ENCODE measurements around the gene TXNRD1. TPM values are rescaled to one million over a fixed set of nuclear protein-coding genes. Genes with fewer than 3 reads are reported as not detected.

The TXNRD1 gene
- total RNA-seq, 1 donor from 2014 or later, result 83.7 TPM

- H3K27me3 Mint-ChIP-seq (ENCODE audit: low read depth), result no peaks in the 10 kb centered on the region
- no peaks in the 10 kb centered on the region for H3K9me3 Mint-ChIP-seq
- H3K4me1 Mint-ChIP-seq (ENCODE audit: low read depth), result peaks cover 8% of the 10 kb centered on the region
- H3K4me3 Mint-ChIP-seq (ENCODE audit: low read depth), result no peak overlapping the region
- DNase-seq (ENCODE audit: low spot score), result no peak
- intact Hi-C loops (cut with micrococcal nuclease), result loop anchor here (5.0 kb wide), 1 partner anchor 142 kb away; the partner anchor contains the start of gene TXNRD1
- H3K36me3 Mint-ChIP-seq (ENCODE audit: low read depth), result no peaks in the 10 kb centered on the region
- H3K27ac Mint-ChIP-seq, result no peak overlapping the region
Observed at GRCh38 chr12:104359216-104359615, 143.6 kb downstream of the TXNRD1 start.

GRCh38 chr12:104360157-104360556 is 144.6 kb downstream of the TXNRD1 start:
- H3K4me3 Mint-ChIP-seq (ENCODE audit: low read depth), result no peak overlapping the region
- H3K27me3 Mint-ChIP-seq (ENCODE audit: low read depth), result no peaks in the 10 kb centered on the region
- peaks cover 8% of the 10 kb centered on the region for H3K4me1 Mint-ChIP-seq (ENCODE audit: low read depth)
- intact Hi-C loops (cut with micrococcal nuclease), result loop anchor here (5.0 kb wide), 1 partner anchor 73 kb away; no protein-coding TSS in a partner anchor
- no peak overlapping the region for H3K27ac Mint-ChIP-seq
- H3K36me3 Mint-ChIP-seq (ENCODE audit: low read depth), result no peaks in the 10 kb centered on the region
- DNase-seq (ENCODE audit: low spot score), result no peak
- H3K9me3 Mint-ChIP-seq, result no peaks in the 10 kb centered on the region

GRCh38 chr12:104360983-104361707 is 145.6 kb downstream of the TXNRD1 start:
- Mint-ChIP-seq H3K4me3 (ENCODE audit: low read depth) (no peak overlapping the region), H3K9me3 (no peaks in the 10 kb centered on the region), H3K4me1 (ENCODE audit: low read depth) (peaks cover 6% of the 10 kb centered on the region), H3K27ac (no peak overlapping the region), H3K27me3 (ENCODE audit: low read depth) (no peaks in the 10 kb centered on the region), H3K36me3 (ENCODE audit: low read depth) (no peaks in the 10 kb centered on the region)
- no peak for DNase-seq (ENCODE audit: low spot score)
- intact Hi-C loops (cut with micrococcal nuclease), result loop anchor here (5.0 kb wide), 1 partner anchor 74 kb away; no protein-coding TSS in a partner anchor

DNA sequence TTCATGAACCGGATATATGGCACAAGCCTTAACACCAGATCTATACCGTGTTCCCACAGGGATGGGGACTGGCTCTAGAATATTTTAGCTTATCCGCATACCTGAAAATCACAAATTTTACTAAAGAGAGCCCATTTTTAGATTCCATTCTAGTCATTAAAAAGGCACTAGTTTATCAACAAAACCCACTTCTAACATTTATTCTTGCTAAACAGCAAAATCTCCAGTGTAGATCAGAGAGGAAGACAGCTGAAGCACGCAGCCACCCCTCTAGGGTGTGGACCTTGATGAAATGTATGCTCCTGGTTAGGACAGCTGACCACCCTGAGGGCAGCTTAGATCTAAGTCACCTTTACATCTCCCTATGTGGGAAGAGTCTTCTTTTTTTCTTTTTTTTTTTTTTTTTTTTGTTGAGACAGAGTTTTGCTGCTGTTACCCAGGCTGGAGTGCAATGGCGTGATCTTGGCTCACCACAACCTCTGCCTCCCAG is 150.4 kb downstream of the TXNRD1 start:
- no peaks in the 10 kb centered on the region for H3K36me3 Mint-ChIP-seq (ENCODE audit: low read depth)
- intact Hi-C loops (cut with micrococcal nuclease), result no loop called here
- H3K27me3 Mint-ChIP-seq (ENCODE audit: low read depth), result peaks cover under 1% of the 10 kb centered on the region
- H3K27ac Mint-ChIP-seq, result no peak overlapping the region
- no peak overlapping the region for H3K4me3 Mint-ChIP-seq (ENCODE audit: low read depth)
- H3K9me3 Mint-ChIP-seq, result peaks cover 12% of the 10 kb centered on the region
- peaks cover 1% of the 10 kb centered on the region for H3K4me1 Mint-ChIP-seq (ENCODE audit: low read depth)
- DNase-seq (ENCODE audit: low spot score), result no peak

- Mint-ChIP-seq H3K9me3 (peaks cover 13% of the 10 kb centered on the region), H3K4me3 (ENCODE audit: low read depth) (no peak overlapping the region), H3K36me3 (ENCODE audit: low read depth) (no peaks in the 10 kb centered on the region), H3K27ac (no peak overlapping the region), H3K27me3 (ENCODE audit: low read depth) (peaks cover 2% of the 10 kb centered on the region), H3K4me1 (ENCODE audit: low read depth) (peaks cover 17% of the 10 kb centered on the region)
- no peak for DNase-seq (ENCODE audit: low spot score)
- intact Hi-C loops (cut with micrococcal nuclease), result no loop called here
Observed at GRCh38 chr12:104369708-104370107, 154.1 kb downstream of the TXNRD1 start.

DNA sequence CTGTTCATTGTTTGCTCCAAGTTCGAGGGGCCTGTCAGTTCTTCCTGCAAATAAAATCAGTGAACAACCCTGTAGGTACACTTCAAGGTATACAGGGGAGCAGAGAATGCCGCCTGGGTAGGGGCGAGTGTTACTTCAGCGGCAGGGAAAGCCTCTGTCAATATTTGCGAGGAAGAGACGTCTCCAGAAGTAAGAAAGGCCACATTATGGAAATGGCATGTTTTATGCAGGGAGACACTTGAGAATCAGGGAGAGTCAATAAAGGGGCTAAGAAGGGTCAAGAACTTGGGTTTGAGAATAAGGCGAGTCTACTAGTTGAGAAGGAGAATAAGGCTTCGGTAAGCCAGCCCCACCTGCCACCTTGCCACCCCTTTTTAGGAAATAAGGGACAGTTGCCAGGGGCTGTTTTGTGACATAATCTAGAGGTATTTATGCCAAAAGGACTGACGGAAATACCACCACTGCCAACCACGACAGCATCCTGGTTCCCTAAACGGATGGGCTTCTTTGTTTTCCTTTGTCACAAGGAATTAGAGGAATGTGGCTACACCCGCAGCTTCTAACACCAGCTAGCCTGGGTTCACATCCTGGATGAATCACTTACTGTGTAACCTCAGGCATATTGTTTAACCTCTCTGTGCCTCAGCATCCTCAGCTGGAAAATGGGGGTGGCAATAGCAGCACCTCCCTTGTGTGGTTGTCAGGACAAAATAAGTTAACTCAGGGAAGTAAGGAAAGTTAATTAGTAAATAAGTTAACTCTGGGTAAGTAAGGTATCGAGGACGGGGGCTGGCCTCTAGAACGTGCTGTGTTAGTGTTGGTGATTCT is 155.7 kb downstream of the TXNRD1 start:
- Mint-ChIP-seq H3K27me3 (ENCODE audit: low read depth) (peaks cover 2% of the 10 kb centered on the region), H3K9me3 (peaks cover 13% of the 10 kb centered on the region), H3K36me3 (ENCODE audit: low read depth) (no peaks in the 10 kb centered on the region), H3K27ac (no peak overlapping the region), H3K4me3 (ENCODE audit: low read depth) (no peak overlapping the region), H3K4me1 (ENCODE audit: low read depth) (peaks cover 17% of the 10 kb centered on the region)
- intact Hi-C loops (cut with micrococcal nuclease), result no loop called here
- no peak for DNase-seq (ENCODE audit: low spot score)

DNA sequence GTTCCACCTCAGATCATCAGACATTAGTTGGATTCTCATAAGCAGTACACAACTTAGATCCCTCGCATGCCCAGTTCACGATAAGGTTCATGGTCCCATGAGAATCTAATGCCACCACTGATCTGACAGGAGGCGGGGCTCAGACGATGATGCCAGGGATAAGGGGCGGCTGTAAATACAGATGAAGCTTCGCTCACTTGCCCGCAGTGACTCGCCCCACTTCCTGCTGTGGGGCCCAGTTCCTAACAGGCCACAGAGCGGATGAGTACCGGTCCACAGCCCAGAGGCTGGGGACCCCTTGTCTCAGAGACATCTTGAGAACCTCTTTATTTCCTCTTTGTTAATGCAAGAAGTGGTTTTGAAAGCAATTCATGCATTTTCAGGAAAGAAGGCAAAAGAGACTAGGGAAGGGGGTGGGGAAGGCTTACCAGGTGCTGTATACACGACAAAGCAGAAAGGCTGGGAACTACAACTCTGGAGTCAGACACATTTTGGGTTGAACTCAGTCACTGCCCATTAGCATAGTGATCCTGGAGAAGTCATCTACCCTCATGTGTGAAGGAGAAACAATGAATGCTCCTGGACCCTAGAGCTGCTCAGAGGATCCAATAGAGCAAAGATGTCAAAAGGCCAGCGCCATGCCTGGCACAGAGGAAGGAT is 156.6 kb downstream of the TXNRD1 start:
- peaks cover 17% of the 10 kb centered on the region for H3K4me1 Mint-ChIP-seq (ENCODE audit: low read depth)
- peak overlapping the region; percentile 55 for H3K27ac Mint-ChIP-seq

DNA sequence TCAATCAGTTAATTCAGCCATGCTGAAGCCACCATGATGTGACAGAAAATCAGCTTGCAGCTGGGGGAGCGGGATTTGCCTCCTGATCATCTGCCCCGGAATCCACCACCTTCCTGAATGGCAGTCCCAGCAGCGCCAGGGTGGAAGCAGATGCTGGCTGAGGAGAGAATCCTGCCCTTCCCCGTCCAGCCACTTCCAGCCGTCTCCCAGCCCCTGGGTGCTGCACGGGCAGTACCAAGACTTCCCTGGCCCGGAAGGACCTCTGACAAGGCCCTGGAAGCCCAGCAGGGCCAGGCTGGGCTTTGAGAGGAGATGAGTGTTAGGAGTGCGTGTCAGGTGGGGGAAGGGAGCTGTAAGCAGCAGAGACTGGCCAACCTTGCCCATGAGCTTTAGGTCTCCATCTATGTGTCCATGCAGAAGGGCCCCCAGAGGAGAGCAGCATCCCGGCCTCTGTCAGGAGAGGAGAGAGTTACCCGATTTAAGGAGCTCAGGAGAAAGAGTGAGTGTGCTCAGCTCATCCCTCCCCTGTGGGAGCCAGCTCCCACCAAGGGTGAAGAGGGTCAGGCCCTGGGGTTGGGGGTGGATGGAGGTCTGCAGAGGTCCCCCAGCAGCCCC is 157.2 kb downstream of the TXNRD1 start:
- peaks cover 17% of the 10 kb centered on the region for H3K4me1 Mint-ChIP-seq (ENCODE audit: low read depth)
- no peak overlapping the region for H3K4me3 Mint-ChIP-seq (ENCODE audit: low read depth)
- intact Hi-C loops (cut with micrococcal nuclease), result no loop called here
- peaks cover 13% of the 10 kb centered on the region for H3K9me3 Mint-ChIP-seq
- no peaks in the 10 kb centered on the region for H3K36me3 Mint-ChIP-seq (ENCODE audit: low read depth)
- DNase-seq (ENCODE audit: low spot score), result no peak
- H3K27ac Mint-ChIP-seq, result no peak overlapping the region
- H3K27me3 Mint-ChIP-seq (ENCODE audit: low read depth), result peaks cover 2% of the 10 kb centered on the region

More for the DNA sequence above, 156.6 kb downstream of the TXNRD1 start:
- no peaks in the 10 kb centered on the region for H3K36me3 Mint-ChIP-seq (ENCODE audit: low read depth)
- H3K4me3 Mint-ChIP-seq (ENCODE audit: low read depth), result no peak overlapping the region
- peaks cover 13% of the 10 kb centered on the region for H3K9me3 Mint-ChIP-seq
- intact Hi-C loops (cut with micrococcal nuclease), result no loop called here
- H3K27me3 Mint-ChIP-seq (ENCODE audit: low read depth), result peaks cover 2% of the 10 kb centered on the region
- DNase-seq (ENCODE audit: low spot score), result peak; percentile 14

GRCh38 chr12:104374071-104374470 is 158.5 kb downstream of the TXNRD1 start:
- H3K4me1 Mint-ChIP-seq (ENCODE audit: low read depth), result peaks cover 17% of the 10 kb centered on the region
- H3K27ac Mint-ChIP-seq, result no peak overlapping the region
- no peak for DNase-seq (ENCODE audit: low spot score)
- peaks cover 11% of the 10 kb centered on the region for H3K9me3 Mint-ChIP-seq
- no peaks in the 10 kb centered on the region for H3K36me3 Mint-ChIP-seq (ENCODE audit: low read depth)
- H3K4me3 Mint-ChIP-seq (ENCODE audit: low read depth), result no peak overlapping the region
- peaks cover 2% of the 10 kb centered on the region for H3K27me3 Mint-ChIP-seq (ENCODE audit: low read depth)
- intact Hi-C loops (cut with micrococcal nuclease), result no loop called here

- peaks cover 2% of the 10 kb centered on the region for H3K27me3 Mint-ChIP-seq (ENCODE audit: low read depth)
- H3K4me1 Mint-ChIP-seq (ENCODE audit: low read depth), result peaks cover 17% of the 10 kb centered on the region
- no peak overlapping the region for H3K27ac Mint-ChIP-seq
- H3K4me3 Mint-ChIP-seq (ENCODE audit: low read depth), result no peak overlapping the region
- H3K36me3 Mint-ChIP-seq (ENCODE audit: low read depth), result no peaks in the 10 kb centered on the region
- intact Hi-C loops (cut with micrococcal nuclease), result no loop called here
- peaks cover 3% of the 10 kb centered on the region for H3K9me3 Mint-ChIP-seq
- DNase-seq (ENCODE audit: low spot score), result no peak
Observed at GRCh38 chr12:104374806-104375205, 159.2 kb downstream of the TXNRD1 start.

DNA sequence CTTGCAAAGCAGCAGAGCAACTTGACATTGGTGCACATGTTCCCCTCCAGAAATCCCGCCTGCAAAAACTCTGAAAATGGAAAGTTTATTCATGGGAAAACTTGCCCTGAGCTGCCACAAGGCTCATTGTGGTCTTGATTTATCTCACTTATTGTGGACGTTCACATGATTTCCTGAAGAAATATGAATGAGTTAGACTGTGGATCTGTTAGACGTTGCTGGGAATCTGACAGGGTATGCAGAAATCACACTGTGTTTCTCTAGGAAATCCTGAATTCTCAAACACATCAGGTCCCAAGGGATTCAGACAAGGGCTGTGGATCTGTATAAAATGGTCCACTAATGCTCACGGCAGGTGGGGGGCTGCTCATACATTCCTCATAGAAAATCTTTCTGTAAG is 160.2 kb downstream of the TXNRD1 start:
- DNase-seq (ENCODE audit: low spot score), result no peak
- peaks cover 3% of the 10 kb centered on the region for H3K9me3 Mint-ChIP-seq
- peaks cover 17% of the 10 kb centered on the region for H3K4me1 Mint-ChIP-seq (ENCODE audit: low read depth)
- H3K4me3 Mint-ChIP-seq (ENCODE audit: low read depth), result no peak overlapping the region
- H3K36me3 Mint-ChIP-seq (ENCODE audit: low read depth), result no peaks in the 10 kb centered on the region
- H3K27ac Mint-ChIP-seq, result no peak overlapping the region
- intact Hi-C loops (cut with micrococcal nuclease), result no loop called here
- peaks cover 5% of the 10 kb centered on the region for H3K27me3 Mint-ChIP-seq (ENCODE audit: low read depth)

Data from activated T-helper 2 cell treated with anti-CD3 and anti-CD28 coated beads, Interferon-gamma antibody, Interleukin-2, Interleukin-4, amounts not matched to agents 10 μg/mL and 5 μg/mL and 100 μg/mL, durations not matched to agents 14 hours and 24 hours and 36 hours (primary cell).